ENCODE data around the gene CAMTA1. TPM values are rescaled to one million over a fixed set of nuclear protein-coding genes. Genes with fewer than 3 reads are reported as not detected.
"Not testable (repeated sequence)": the region's sequence is repeated elsewhere in the genome, so short reads cannot be mapped to it uniquely, and the experiment has no call there.

The CAMTA1 gene
- polyA plus RNA-seq, 1 of the 3 experiments (the other 2 are of a cell fraction) = 63.1 TPM

GRCh38 chr1:7687411-7687810 is 902.2 kb downstream of the CAMTA1 start:
- no peak overlapping the region for H3K9ac ChIP-seq
- no peaks in the 10 kb centered on the region for H3K9me2 ChIP-seq
- WGBS (ENCODE audit: low lambda C conversion rate) = 31% methylated on average over 5 of the region's 9 CpGs
- no peaks in the 10 kb centered on the region for H3K79me2 ChIP-seq (ENCODE audit: insufficient read depth)
- no peak overlapping the region for H3K4me3 ChIP-seq (ENCODE audit: low read depth in 2 of 2, low read length in 1 of 2)
- peaks cover 0 to 19% of the 10 kb centered on the region in 2 experiments; a peak in 1 of 4 replicates for H3K4me1 ChIP-seq (ENCODE audit: control insufficient read depth in 1 of 2, insufficient read depth in 2 of 2, low read depth in 1 of 2, low read length in 1 of 2)
- ChIA-PET CTCF (interaction anchor here (1.4 to 6.3 kb wide), 3 partner anchors 11 to 65 kb away, joined by 3 to 27 read pairs (median 27); no protein-coding TSS in a partner anchor), POLR2A (interaction anchor here (0.7 kb wide), 1 partner anchor 16 kb away, joined by 3 read pairs; no protein-coding TSS in a partner anchor)
- no peaks in the 10 kb centered on the region for H4K20me1 ChIP-seq (ENCODE audit: insufficient read depth)
- TF ChIP-seq TEAD4 (IDR thresholded peaks at IDR 0.05; ENCODE audit: borderline replicate concordance, insufficient read depth) = no peak
- TF ChIP-seq NRF1 (IDR thresholded peaks at IDR 0.05; ENCODE audit: low read depth, low read length) = no peak
- no peak for TF ChIP-seq RAD21 (IDR thresholded peaks at IDR 0.05; ENCODE audit: low read length)
- TF ChIP-seq RFX5 (IDR thresholded peaks at IDR 0.05; ENCODE audit: low read length) = no peak
- no peak for TF ChIP-seq FOSL2 (IDR thresholded peaks at IDR 0.05; ENCODE audit: borderline replicate concordance, low read depth)
- TF ChIP-seq, protein P1, sequence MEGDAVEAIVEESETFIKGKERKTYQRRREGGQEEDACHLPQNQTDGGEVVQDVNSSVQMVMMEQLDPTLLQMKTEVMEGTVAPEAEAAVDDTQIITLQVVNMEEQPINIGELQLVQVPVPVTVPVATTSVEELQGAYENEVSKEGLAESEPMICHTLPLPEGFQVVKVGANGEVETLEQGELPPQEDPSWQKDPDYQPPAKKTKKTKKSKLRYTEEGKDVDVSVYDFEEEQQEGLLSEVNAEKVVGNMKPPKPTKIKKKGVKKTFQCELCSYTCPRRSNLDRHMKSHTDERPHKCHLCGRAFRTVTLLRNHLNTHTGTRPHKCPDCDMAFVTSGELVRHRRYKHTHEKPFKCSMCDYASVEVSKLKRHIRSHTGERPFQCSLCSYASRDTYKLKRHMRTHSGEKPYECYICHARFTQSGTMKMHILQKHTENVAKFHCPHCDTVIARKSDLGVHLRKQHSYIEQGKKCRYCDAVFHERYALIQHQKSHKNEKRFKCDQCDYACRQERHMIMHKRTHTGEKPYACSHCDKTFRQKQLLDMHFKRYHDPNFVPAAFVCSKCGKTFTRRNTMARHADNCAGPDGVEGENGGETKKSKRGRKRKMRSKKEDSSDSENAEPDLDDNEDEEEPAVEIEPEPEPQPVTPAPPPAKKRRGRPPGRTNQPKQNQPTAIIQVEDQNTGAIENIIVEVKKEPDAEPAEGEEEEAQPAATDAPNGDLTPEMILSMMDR (IDR thresholded peaks at IDR 0.05) = no peak
- TF ChIP-seq RXRA (IDR thresholded peaks at IDR 0.05; ENCODE audit: borderline replicate concordance, low read depth) = no peak
- no peak for TF ChIP-seq MEF2A (IDR thresholded peaks at IDR 0.05; ENCODE audit: borderline replicate concordance, low read depth)
- no peak for TF ChIP-seq TCF12 (IDR thresholded peaks at IDR 0.05)
- no peak for TF ChIP-seq ZBTB33 (IDR thresholded peaks at IDR 0.05; ENCODE audit: borderline replicate concordance, low read depth)
- TF ChIP-seq YY1 (IDR thresholded peaks at IDR 0.05; ENCODE audit: low read depth) = no peak
- H3K36me3 ChIP-seq (replicated peaks in 1 of 2; ENCODE audit: control insufficient read depth in 1 of 2, insufficient read depth in 2 of 2, low read length in 1 of 2) = no peaks in the 10 kb centered on the region
- no peak overlapping the region for H3K27ac ChIP-seq (ENCODE audit: low read depth in 2 of 2, low read length in 1 of 2)
- H2AFZ ChIP-seq (ENCODE audit: low read depth) = no peak overlapping the region
- H3K9me3 ChIP-seq = no peaks in the 10 kb centered on the region
- no peaks in the 10 kb centered on the region for H3K27me3 ChIP-seq (ENCODE audit: insufficient read depth)
- DNase-seq = no peak
- H3F3A ChIP-seq (replicated peaks; ENCODE audit: insufficient read depth) = no peaks in the 10 kb centered on the region
- H3K4me2 ChIP-seq = no peak overlapping the region

GRCh38 chr1:7688659-7689058 is 903.4 kb downstream of the CAMTA1 start:
- Histone ChIP-seq H3K9me3 (no peaks in the 10 kb centered on the region), H3K9me2 (no peaks in the 10 kb centered on the region), H3K4me2 (no peak overlapping the region), H2AFZ (ENCODE audit: low read depth) (no peak overlapping the region), H3K4me3 (ENCODE audit: low read depth in 2 of 2, low read length in 1 of 2) (no peak overlapping the region), H3K27me3 (ENCODE audit: insufficient read depth) (no peaks in the 10 kb centered on the region), H3K27ac (ENCODE audit: low read depth in 2 of 2, low read length in 1 of 2) (no peak overlapping the region), H4K20me1 (ENCODE audit: insufficient read depth) (no peaks in the 10 kb centered on the region), H3K4me1 (ENCODE audit: control insufficient read depth in 1 of 2, insufficient read depth in 2 of 2, low read depth in 1 of 2, low read length in 1 of 2) (peaks cover 0 to 13% of the 10 kb centered on the region in 2 experiments; a peak in 1 of 4 replicates), H3K9ac (no peak overlapping the region), H3K79me2 (ENCODE audit: insufficient read depth) (no peaks in the 10 kb centered on the region), H3K36me3 (replicated peaks in 1 of 2; ENCODE audit: control insufficient read depth in 1 of 2, insufficient read depth in 2 of 2, low read length in 1 of 2) (no peaks in the 10 kb centered on the region), H3F3A (replicated peaks; ENCODE audit: insufficient read depth) (no peaks in the 10 kb centered on the region)
- TF ChIP-seq FOXJ3 (CRISPR knock-in tag; IDR thresholded peaks at IDR 0.05) (no peak), PBX3 (IDR thresholded peaks at IDR 0.05) (no peak), MAX (IDR thresholded peaks at IDR 0.05; ENCODE audit: low read depth) (no peak), TCF12 (IDR thresholded peaks at IDR 0.05) (no peak), RAD21 (IDR thresholded peaks at IDR 0.05; ENCODE audit: low read length) (no peak)
- DNase-seq = no peak
- 40% methylated on average over 1 of the region's 1 CpG for WGBS (ENCODE audit: low lambda C conversion rate)
- ChIA-PET CTCF (interaction anchor here (3.4 to 6.3 kb wide), 2 partner anchors 20 to 64 kb away, joined by 27 read pairs; no protein-coding TSS in a partner anchor), POLR2A (no interaction called here)

GRCh38 chr1:7689307-7689706 is 904.1 kb downstream of the CAMTA1 start:
- H3K4me1 ChIP-seq (ENCODE audit: control insufficient read depth in 1 of 2, insufficient read depth in 2 of 2, low read depth in 1 of 2, low read length in 1 of 2); H3K27me3 ChIP-seq (ENCODE audit: insufficient read depth); H4K20me1 ChIP-seq (ENCODE audit: insufficient read depth); POLR2A ChIA-PET; DNase-seq; H3K27ac ChIP-seq (ENCODE audit: low read depth in 2 of 2, low read length in 1 of 2); H3F3A ChIP-seq (replicated peaks; ENCODE audit: insufficient read depth); H3K4me2 ChIP-seq; H3K9me2 ChIP-seq; H3K9me3 ChIP-seq; H3K4me3 ChIP-seq (ENCODE audit: low read depth in 2 of 2, low read length in 1 of 2); H3K9ac ChIP-seq; H3K79me2 ChIP-seq (ENCODE audit: insufficient read depth); H3K36me3 ChIP-seq (replicated peaks in 1 of 2; ENCODE audit: control insufficient read depth in 1 of 2, insufficient read depth in 2 of 2, low read length in 1 of 2); H2AFZ ChIP-seq (ENCODE audit: low read depth): not testable (repeated sequence)
- 49% methylated on average over 4 of the region's 4 CpGs for WGBS (ENCODE audit: low lambda C conversion rate)
- CTCF ChIA-PET = interaction anchor here (0.7 to 6.3 kb wide), 3 partner anchors 21 to 66 kb away, joined by 3 to 27 read pairs (median 27); no protein-coding TSS in a partner anchor
